ENCODE data around the gene EML5.

- TF ChIP-seq CTCF (IDR thresholded peaks at IDR 0.05) (no peak), POLR2A (IDR thresholded peaks at IDR 0.05) (no peak)
Measured at GRCh38 chr14:88831284-88831683, 38.5 kb upstream of the EML5 start.
